Activated T-cell treated with anti-CD3 and anti-CD28 coated beads, Interleukin-2, amount 50 U/mL, for 72 hours (primary cell): ENCODE data around the gene AIF1. TPM values are rescaled to one million over a fixed set of nuclear protein-coding genes. Genes with fewer than 3 reads are reported as not detected.

Source experiments
- ATAC-seq, 2 donors: fragments of 150-1000 bp; cut with Tn5 transposase; replicated peaks in 1 of 2; 2 replicates each; pipeline ENCODE4 v1.10.0; 2021; ENCODE audit warnings: moderate library complexity in 2 of 2, mild to moderate bottlenecking in 1 of 2
- DNase-seq, 2 donors: peaks; one replicate each; pipeline ENCODE4 v3.0.0; 2021 to 2022; ENCODE audit warnings: mixed read lengths in 1 of 2
- H3K27ac Mint-ChIP-seq: one replicate; pipeline ENCODE4 v1.8.0; 2022; ENCODE audit warnings: mild to moderate bottlenecking, moderate library complexity, mixed read lengths
- H3K27me3 Mint-ChIP-seq: one replicate; pipeline ENCODE4 v1.8.0; 2022; ENCODE audit warnings: low read depth, mixed read lengths
- H3K36me3 Mint-ChIP-seq, 2 donors: one replicate each; pipeline ENCODE4 v1.8.0; 2022; ENCODE audit warnings: mixed read lengths in 2 of 2, mild to moderate bottlenecking in 1 of 2; ENCODE audit not compliant: insufficient read depth in 2 of 2
- H3K4me1 Mint-ChIP-seq: one replicate; pipeline ENCODE4 v1.8.0; 2022; ENCODE audit warnings: low read depth, mixed read lengths
- H3K4me3 Mint-ChIP-seq, 2 donors: one replicate each; pipeline ENCODE4 v1.8.0; 2022; ENCODE audit warnings: mild to moderate bottlenecking in 2 of 2, mixed read lengths in 2 of 2, moderate library complexity in 2 of 2
- H3K9me3 Mint-ChIP-seq, 2 donors: one replicate each; pipeline ENCODE4 v1.8.0; 2022; ENCODE audit warnings: mixed read lengths in 2 of 2
- total RNA-seq, 2 donors: library from RNA; stranded (reverse); gene quantifications; one replicate each; pipeline ENCODE4 v1.2.3, GENCODE V29; 2022

Gene AIF1
- total RNA-seq, 2 donors from 2014 or later: 68.7 to 98.1 TPM

- Mint-ChIP-seq H3K4me3 (peak overlapping the region; percentile 92), H3K36me3 (peaks cover 13 to 16% of the 10 kb centered on the region in 2 donors), H3K27me3 (no peaks in the 10 kb centered on the region), H3K9me3 (no peaks in the 10 kb centered on the region), H3K4me1 (peaks cover 94% of the 10 kb centered on the region), H3K27ac (peak overlapping the region; percentile 89)
- ATAC-seq: peak in 1 of 2 donors; percentile 14
- peak; percentile 58 to 72 for DNase-seq
These were observed 38.0 kb upstream of the AIF1 start for GRCh38 chr6:31576897-31577578.

- H3K4me1 Mint-ChIP-seq: peaks cover 94% of the 10 kb centered on the region
- peak overlapping the region; percentile 92 for H3K4me3 Mint-ChIP-seq
- no peak for DNase-seq
- H3K9me3 Mint-ChIP-seq: no peaks in the 10 kb centered on the region
- H3K27ac Mint-ChIP-seq: no peak overlapping the region
- peaks cover 15 to 16% of the 10 kb centered on the region in 2 donors for H3K36me3 Mint-ChIP-seq
- H3K27me3 Mint-ChIP-seq: no peaks in the 10 kb centered on the region
- ATAC-seq: no peak
These were observed 37.5 kb upstream of the AIF1 start for GRCh38 chr6:31577579-31577966.

- Mint-ChIP-seq H3K36me3 (peaks cover 16 to 17% of the 10 kb centered on the region in 2 donors), H3K27ac (peak overlapping the region; percentile 92), H3K9me3 (no peaks in the 10 kb centered on the region), H3K27me3 (no peaks in the 10 kb centered on the region), H3K4me3 (peak overlapping the region; percentile 66 to 100), H3K4me1 (peaks cover 93% of the 10 kb centered on the region)
- no peak for ATAC-seq
- no peak for DNase-seq
These were observed 36.6 kb upstream of the AIF1 start for GRCh38 chr6:31578184-31579118.

- Mint-ChIP-seq H3K9me3 (no peaks in the 10 kb centered on the region), H3K36me3 (peaks cover 16 to 17% of the 10 kb centered on the region in 2 donors), H3K27ac (peak overlapping the region; percentile 92), H3K27me3 (no peaks in the 10 kb centered on the region), H3K4me1 (peaks cover 93% of the 10 kb centered on the region), H3K4me3 (peak overlapping the region; percentile 66 to 100)
- DNase-seq (no peak), ATAC-seq (no peak)
These were observed 35.9 kb upstream of the AIF1 start for GRCh38 chr6:31579119-31579505.

- Mint-ChIP-seq H3K36me3 (peaks cover 16 to 17% of the 10 kb centered on the region in 2 donors), H3K27me3 (no peaks in the 10 kb centered on the region), H3K27ac (peak overlapping the region; percentile 92), H3K4me1 (peaks cover 92% of the 10 kb centered on the region), H3K4me3 (peak overlapping the region; percentile 91 to 100), H3K9me3 (no peaks in the 10 kb centered on the region)
- DNase-seq: no peak
- ATAC-seq: peak in 1 of 2 donors; percentile 4
These were observed 35.2 kb upstream of the AIF1 start for GRCh38 chr6:31579546-31580437.

- no peaks in the 10 kb centered on the region for H3K9me3 Mint-ChIP-seq
- H3K4me3 Mint-ChIP-seq: peak overlapping the region; percentile 91 to 100
- DNase-seq (no peak), ATAC-seq (no peak)
- no peaks in the 10 kb centered on the region for H3K27me3 Mint-ChIP-seq
- H3K4me1 Mint-ChIP-seq: peaks cover 93% of the 10 kb centered on the region
- peaks cover 16 to 17% of the 10 kb centered on the region in 2 donors for H3K36me3 Mint-ChIP-seq
- peak overlapping the region; percentile 36 for H3K27ac Mint-ChIP-seq
These were observed 34.6 kb upstream of the AIF1 start for GRCh38 chr6:31580438-31580740.

- H3K27ac Mint-ChIP-seq: peak overlapping the region; percentile 97
- H3K9me3 Mint-ChIP-seq: no peaks in the 10 kb centered on the region
- H3K4me1 Mint-ChIP-seq: peaks cover 94% of the 10 kb centered on the region
- peaks cover 13 to 14% of the 10 kb centered on the region in 2 donors for H3K36me3 Mint-ChIP-seq
- DNase-seq (peak; percentile 92 to 97), ATAC-seq (peak; percentile 76 to 83)
- peak overlapping the region; percentile 91 to 100 for H3K4me3 Mint-ChIP-seq
- H3K27me3 Mint-ChIP-seq: no peaks in the 10 kb centered on the region
These were observed 34.1 kb upstream of the AIF1 start for GRCh38 chr6:31580807-31581433.

GRCh38 chr6:31581434-31582229 lies 33.4 kb upstream of the AIF1 start:
- Mint-ChIP-seq H3K4me1 (peaks cover 94% of the 10 kb centered on the region), H3K36me3 (peaks cover 9 to 10% of the 10 kb centered on the region in 2 donors), H3K27ac (peak overlapping the region; percentile 97), H3K4me3 (peak overlapping the region; percentile 91 to 100), H3K9me3 (no peaks in the 10 kb centered on the region), H3K27me3 (no peaks in the 10 kb centered on the region)
- DNase-seq: no peak
- ATAC-seq: no peak

- H3K4me1 Mint-ChIP-seq: peaks cover 94% of the 10 kb centered on the region
- peak in 1 of 2 donors; percentile 41 for DNase-seq
- peak within 1 kb of the TSS; percentile 91 to 100 for H3K4me3 Mint-ChIP-seq
- H3K27ac Mint-ChIP-seq: peak within 1 kb of the TSS; percentile 97
- ATAC-seq: peak in 1 of 2 donors; percentile 5
- H3K9me3 Mint-ChIP-seq: no peaks in the 10 kb centered on the region
- H3K27me3 Mint-ChIP-seq: no peaks in the 10 kb centered on the region
- peaks cover 8 to 9% of the 10 kb centered on the region in 2 donors for H3K36me3 Mint-ChIP-seq
These were observed 32.8 kb upstream of the AIF1 start, which contains the start of gene LTB for GRCh38 chr6:31582230-31582643. Gene LTB, minus strand, starts transcription at chr6:31582424. Its CDS starts 7 bp downstream, at chr6:31582417.

- Mint-ChIP-seq H3K9me3 (no peaks in the 10 kb centered on the region), H3K4me1 (peaks cover 84% of the 10 kb centered on the region), H3K27ac (peak overlapping the region; percentile 88), H3K27me3 (no peaks in the 10 kb centered on the region), H3K4me3 (peak overlapping the region; percentile 80 to 83), H3K36me3 (peaks cover 8 to 9% of the 10 kb centered on the region in 2 donors)
- DNase-seq (peak; percentile 57), ATAC-seq (peak; percentile 28 to 31)
These were observed 29.5 kb upstream of the AIF1 start for GRCh38 chr6:31585491-31585890.

- H3K36me3 Mint-ChIP-seq: peaks cover 7 to 8% of the 10 kb centered on the region in 2 donors
- H3K9me3 Mint-ChIP-seq: no peaks in the 10 kb centered on the region
- DNase-seq: no peak
- peaks cover 81% of the 10 kb centered on the region for H3K4me1 Mint-ChIP-seq
- H3K27me3 Mint-ChIP-seq: no peaks in the 10 kb centered on the region
- peak within 1 kb of the TSS; percentile 80 to 83 for H3K4me3 Mint-ChIP-seq
- H3K27ac Mint-ChIP-seq: peak within 1 kb of the TSS; percentile 95
- peak in 1 of 2 donors; percentile 5 for ATAC-seq
These were observed 29.0 kb upstream of the AIF1 start, which contains the start of gene LST1 for GRCh38 chr6:31586008-31586407. Gene LST1, plus strand, starts transcription at chr6:31586277. Its CDS starts 1,023 bp downstream, at chr6:31587300.
